GM12801 (cell line): ENCODE results near the gene SNX19.

ENCODE experiments used
- TF ChIP-seq, protein P1 (sequence below): IDR thresholded peaks from one replicate; pipeline ENCODE4 v1.5.1; 2011; ENCODE audit warnings: control low read depth; ENCODE audit not compliant: insufficient read length; ENCODE audit errors: extremely low read depth

SNX19 gene

DNA sequence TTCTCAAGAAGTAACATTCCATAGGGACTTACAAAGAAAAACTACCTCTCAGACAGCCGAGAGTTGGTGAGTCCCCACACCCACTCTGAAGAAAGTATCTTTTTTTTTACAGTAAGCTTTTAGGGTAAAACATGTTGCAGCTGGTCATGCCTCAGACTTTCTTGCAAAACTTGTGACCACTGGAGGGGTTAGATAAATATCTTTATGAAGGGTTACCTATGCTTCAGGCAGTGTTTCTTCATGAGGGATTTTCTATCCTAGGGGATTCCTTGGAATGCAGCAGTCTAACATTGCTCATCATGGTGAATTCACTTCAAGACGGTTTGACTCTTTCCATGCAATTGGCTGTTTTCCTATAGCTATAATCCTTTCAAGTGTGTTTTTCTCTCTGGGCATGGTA is 20.8 kb upstream of the SNX19 start:
- TF ChIP-seq, protein P1, sequence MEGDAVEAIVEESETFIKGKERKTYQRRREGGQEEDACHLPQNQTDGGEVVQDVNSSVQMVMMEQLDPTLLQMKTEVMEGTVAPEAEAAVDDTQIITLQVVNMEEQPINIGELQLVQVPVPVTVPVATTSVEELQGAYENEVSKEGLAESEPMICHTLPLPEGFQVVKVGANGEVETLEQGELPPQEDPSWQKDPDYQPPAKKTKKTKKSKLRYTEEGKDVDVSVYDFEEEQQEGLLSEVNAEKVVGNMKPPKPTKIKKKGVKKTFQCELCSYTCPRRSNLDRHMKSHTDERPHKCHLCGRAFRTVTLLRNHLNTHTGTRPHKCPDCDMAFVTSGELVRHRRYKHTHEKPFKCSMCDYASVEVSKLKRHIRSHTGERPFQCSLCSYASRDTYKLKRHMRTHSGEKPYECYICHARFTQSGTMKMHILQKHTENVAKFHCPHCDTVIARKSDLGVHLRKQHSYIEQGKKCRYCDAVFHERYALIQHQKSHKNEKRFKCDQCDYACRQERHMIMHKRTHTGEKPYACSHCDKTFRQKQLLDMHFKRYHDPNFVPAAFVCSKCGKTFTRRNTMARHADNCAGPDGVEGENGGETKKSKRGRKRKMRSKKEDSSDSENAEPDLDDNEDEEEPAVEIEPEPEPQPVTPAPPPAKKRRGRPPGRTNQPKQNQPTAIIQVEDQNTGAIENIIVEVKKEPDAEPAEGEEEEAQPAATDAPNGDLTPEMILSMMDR = no peak

- TF ChIP-seq, protein P1 = no peak
These were observed 15.9 kb upstream of the SNX19 start for GRCh38 chr11:130932086-130932712.

GRCh38 chr11:130924750-130925149 is 8.5 kb upstream of the SNX19 start:
- TF ChIP-seq, protein P1 = no peak

DNA sequence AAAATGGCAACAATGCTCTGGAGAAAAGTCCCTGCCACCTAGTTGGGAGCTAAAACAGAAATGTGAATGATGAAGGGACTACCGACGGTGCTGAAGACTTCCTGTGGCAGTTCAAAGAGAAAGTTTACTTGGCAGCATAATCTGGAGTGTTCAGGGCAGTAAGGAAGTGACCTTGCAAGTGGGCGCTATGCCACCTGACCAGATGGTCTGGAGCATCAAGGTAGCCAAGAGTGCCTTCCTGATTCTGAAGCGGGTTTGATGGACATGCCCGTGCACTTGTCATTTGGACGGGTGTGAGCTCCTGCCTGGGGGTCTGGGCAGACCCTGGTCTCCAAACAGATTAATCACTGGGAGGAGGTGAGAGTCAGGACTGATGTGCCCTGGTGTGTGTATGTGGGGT is 1.8 kb upstream of the SNX19 start:
- TF ChIP-seq, protein P1 = no peak

- TF ChIP-seq, protein P1 = no peak
These were observed 631 bp upstream of the SNX19 start for GRCh38 chr11:130916910-130917309.

DNA sequence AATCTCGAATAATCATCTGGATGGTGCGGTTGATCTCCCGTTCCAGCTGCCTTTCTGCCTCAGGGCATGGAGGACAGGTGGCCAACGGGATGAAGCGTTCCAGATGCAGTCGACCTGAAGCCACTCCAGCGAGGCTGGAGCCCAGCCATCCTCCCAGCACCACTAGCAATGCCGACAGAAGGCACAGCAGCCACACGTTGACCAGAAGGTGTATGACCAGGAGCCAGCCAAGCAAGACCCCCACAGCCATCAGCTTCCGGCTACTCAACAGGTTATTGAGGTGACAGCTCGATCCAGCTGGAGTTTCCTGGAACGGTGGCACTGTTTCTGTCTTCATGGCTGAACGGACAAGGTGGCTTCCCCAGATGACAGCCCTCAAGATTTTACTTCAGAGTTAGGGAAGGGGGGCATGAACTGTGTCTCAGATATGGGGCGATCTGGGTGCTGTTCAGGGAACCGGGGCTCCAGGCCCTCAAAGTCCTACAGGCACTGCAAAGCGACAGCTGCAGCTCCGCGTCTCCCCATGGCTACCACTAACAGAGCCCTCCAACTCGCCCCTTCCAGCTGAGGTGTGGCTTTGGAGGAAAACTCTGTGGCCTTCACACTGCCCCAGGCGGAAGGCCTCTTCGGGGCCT is 559 bp downstream of the SNX19 start:
- TF ChIP-seq, protein P1 = no peak

DNA sequence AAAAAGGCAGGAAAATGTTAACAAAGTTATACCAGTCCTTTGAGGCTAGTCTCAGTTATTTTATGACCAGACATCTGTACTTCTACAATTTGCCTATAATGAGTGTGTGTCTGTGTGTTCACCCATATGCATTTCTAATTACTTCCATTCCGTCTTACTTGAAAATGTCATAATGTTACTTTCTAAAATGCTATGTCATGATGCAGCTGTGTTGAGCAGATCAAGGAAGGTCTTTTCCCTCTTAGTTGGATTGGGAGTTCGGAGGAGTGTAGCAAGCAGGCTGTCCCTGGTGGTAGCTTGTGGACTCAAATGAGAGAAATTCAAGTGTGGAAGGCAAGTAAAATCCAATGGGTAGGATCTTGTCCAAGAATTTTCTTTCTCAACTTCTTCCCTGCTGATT is 3.0 kb downstream of the SNX19 start:
- TF ChIP-seq, protein P1 = no peak
